ENCODE results near the gene CD63. TPM values are rescaled to one million over a fixed set of nuclear protein-coding genes. Genes with fewer than 3 reads are reported as not detected.

CD63 gene
- total RNA-seq, 1 donor: 2,365 TPM

GRCh38 chr12:55687746-55688145 lies 41.1 kb downstream of the CD63 start:
- DNase-seq (ENCODE audit: low read depth): no peak
- H3K4me3 ChIP-seq (ENCODE audit: low read depth, low read length): no peak overlapping the region
- TF ChIP-seq, protein P1, sequence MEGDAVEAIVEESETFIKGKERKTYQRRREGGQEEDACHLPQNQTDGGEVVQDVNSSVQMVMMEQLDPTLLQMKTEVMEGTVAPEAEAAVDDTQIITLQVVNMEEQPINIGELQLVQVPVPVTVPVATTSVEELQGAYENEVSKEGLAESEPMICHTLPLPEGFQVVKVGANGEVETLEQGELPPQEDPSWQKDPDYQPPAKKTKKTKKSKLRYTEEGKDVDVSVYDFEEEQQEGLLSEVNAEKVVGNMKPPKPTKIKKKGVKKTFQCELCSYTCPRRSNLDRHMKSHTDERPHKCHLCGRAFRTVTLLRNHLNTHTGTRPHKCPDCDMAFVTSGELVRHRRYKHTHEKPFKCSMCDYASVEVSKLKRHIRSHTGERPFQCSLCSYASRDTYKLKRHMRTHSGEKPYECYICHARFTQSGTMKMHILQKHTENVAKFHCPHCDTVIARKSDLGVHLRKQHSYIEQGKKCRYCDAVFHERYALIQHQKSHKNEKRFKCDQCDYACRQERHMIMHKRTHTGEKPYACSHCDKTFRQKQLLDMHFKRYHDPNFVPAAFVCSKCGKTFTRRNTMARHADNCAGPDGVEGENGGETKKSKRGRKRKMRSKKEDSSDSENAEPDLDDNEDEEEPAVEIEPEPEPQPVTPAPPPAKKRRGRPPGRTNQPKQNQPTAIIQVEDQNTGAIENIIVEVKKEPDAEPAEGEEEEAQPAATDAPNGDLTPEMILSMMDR (IDR thresholded peaks at IDR 0.05; ENCODE audit: insufficient read depth, low read length): no peak

DNA sequence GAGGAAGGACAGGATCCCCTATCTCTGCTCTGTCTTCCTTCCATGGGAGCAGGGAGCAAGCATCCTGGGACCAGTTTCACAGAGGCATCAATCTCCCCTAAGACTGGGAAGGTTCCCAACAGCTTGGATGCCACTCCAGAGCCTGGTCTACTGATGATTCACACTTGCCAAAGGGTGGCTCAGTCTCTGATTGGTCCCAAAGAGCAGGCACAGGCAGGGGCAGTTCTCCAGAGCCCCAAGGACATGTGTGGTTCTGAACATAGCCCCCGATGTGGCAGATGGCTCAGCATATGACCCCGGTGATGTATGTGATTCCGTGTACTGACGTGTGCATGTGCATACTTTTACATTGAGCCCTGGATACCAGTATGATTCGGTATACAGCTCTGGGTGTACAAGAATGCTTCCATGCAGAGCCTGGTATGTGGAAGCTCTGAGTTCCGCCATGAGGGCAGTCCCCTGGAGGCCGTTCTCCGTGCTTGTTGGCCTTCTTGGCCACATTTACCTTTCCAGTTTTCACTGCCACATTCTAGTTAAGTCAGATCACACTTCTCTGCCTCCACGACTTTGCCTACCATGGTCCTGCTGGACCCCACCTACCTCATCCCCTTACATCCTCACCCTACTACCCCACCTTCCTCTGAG lies 42.3 kb downstream of the CD63 start:
- no peak for DNase-seq (ENCODE audit: low read depth)
- TF ChIP-seq, protein P1 (IDR thresholded peaks at IDR 0.05; ENCODE audit: insufficient read depth, low read length): no peak
- H3K4me3 ChIP-seq (ENCODE audit: low read depth, low read length): no peak overlapping the region

- DNase-seq (ENCODE audit: low read depth): no peak
- H3K4me3 ChIP-seq (ENCODE audit: low read depth, low read length): no peak overlapping the region
- TF ChIP-seq, protein P1 (IDR thresholded peaks at IDR 0.05; ENCODE audit: insufficient read depth, low read length): no peak
These were observed 43.1 kb downstream of the CD63 start for GRCh38 chr12:55685671-55686070.

DNA sequence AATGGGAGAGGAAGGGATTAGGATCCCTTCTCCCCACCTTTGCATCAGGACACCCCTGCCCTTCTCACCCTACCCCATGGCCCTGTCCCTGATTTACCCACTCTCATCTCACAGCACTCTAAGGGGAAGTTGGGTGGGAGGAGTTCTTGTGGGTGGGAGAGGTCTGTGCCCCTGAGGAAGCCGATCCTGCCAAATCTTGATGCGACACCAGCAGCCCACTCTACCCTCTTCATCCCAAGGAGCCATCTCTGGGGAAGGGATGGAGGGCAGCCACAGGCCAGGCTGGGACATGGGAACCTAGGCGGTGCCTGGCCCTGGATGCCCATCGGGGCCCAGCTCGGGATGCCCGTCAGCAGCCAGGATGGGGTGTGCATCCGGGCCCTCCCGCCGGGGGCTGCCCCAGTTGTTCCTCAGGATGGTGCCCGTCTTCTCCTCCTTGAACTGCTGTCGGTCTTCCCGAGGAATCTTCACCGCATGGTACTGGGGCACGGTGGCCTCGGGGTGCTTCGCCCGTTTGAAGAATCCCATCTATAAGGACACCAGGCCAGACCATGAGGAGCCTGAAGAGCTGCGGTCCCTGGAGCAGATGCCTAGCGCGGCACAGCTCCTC lies 43.9 kb downstream of the CD63 start:
- TF ChIP-seq, protein P1 (IDR thresholded peaks at IDR 0.05; ENCODE audit: insufficient read depth, low read length): no peak
- H3K4me3 ChIP-seq (ENCODE audit: low read depth, low read length): no peak overlapping the region
- no peak for DNase-seq (ENCODE audit: low read depth)

DNA sequence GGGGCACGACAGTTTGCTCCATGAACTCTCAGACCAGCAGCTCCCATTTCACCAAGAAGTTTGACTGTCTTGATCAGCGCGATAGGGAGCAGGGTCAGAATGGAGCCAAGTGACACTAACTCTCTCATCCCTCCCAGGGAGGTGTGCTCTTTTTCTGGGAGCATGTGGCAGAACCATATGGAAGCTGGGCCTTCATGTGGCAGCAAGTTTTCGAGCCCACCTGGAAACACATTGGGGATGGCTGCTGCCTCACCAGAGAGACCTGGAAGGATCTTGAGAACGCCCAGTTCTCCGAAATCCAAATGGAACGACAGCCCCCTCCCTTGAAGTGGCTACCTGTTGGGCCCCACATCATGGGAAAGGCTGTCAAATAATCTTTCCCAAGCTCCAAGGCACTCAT lies 45.1 kb downstream of the CD63 start:
- no peak for DNase-seq (ENCODE audit: low read depth)
- H3K4me3 ChIP-seq (ENCODE audit: low read depth, low read length): no peak overlapping the region
- TF ChIP-seq, protein P1 (IDR thresholded peaks at IDR 0.05; ENCODE audit: insufficient read depth, low read length): no peak

GRCh38 chr12:55682087-55682796 lies 46.6 kb downstream of the CD63 start:
- TF ChIP-seq, protein P1 (IDR thresholded peaks at IDR 0.05; ENCODE audit: insufficient read depth, low read length): no peak
- no peak for DNase-seq (ENCODE audit: low read depth)
- no peak overlapping the region for H3K4me3 ChIP-seq (ENCODE audit: low read depth, low read length)

Measured in fibroblast of the aortic adventitia (primary cell).